Left colon (tissue), 2 donors: ENCODE data around the gene CCDC88C. TPM values are rescaled to one million over a fixed set of nuclear protein-coding genes. Genes with fewer than 3 reads are reported as not detected.

ENCODE experiments used
- ATAC-seq: fragments of 200-7000 bp; cut with Tn5 transposase; one replicate; pipeline ENCODE4 v1.9.1; 2020; ENCODE audit warnings: mild to moderate bottlenecking, moderate library complexity
- DNase-seq, 2 donors: peaks; one replicate each; pipeline ENCODE4 v3.0.0-alpha.2; 2020
- intact Hi-C, 2 donors: fragments of 100-400 bp; cut with DNase I in 1 of 2; cut with micrococcal nuclease in 1 of 2; formaldehyde crosslinking; loops; one replicate each; pipeline versions ENCODE4 v1.11.2 to v1.14.0; 2022; cut with DNase I, micrococcal nuclease
- total RNA-seq, 2 donors: library from RNA; stranded (reverse); fragmentation: NEBNext Ultra II Directional; extraction: Animal tissue kit (Norgen Biotek cat#: 25700); gene quantifications; one replicate each; pipeline ENCODE4 v1.2.1, GENCODE V29; 2021
- donor health status: DM: no; HTN: no; CAD: no.
- donor health status: DM: yes; HTN: yes; CAD: no.

CCDC88C gene
- total RNA-seq, 2 donors from 2014 or later, result 52.4 to 65.8 TPM

GRCh38 chr14:91323671-91324605 lies 93.7 kb downstream of the CCDC88C start:
- intact Hi-C loops, result loop anchor here (1.0 to 5.0 kb wide), 2 partner anchors 93 to 95 kb away; partner anchors contain the start of gene CCDC88C (in 1 of the 2)
- DNase-seq (peak; percentile 75 to 91), ATAC-seq (peak; percentile 70)

GRCh38 chr14:91323031-91323430 lies 94.6 kb downstream of the CCDC88C start:
- no peak for ATAC-seq
- no peak for DNase-seq
- intact Hi-C loops, result loop anchor here (1.0 to 5.0 kb wide), 2 partner anchors 94 to 96 kb away; partner anchors contain the start of gene CCDC88C (in 1 of the 2)

- DNase-seq (no peak), ATAC-seq (no peak)
Observed at GRCh38 chr14:91322623-91323022, 95.0 kb downstream of the CCDC88C start.

GRCh38 chr14:91321131-91321530 lies 96.5 kb downstream of the CCDC88C start:
- no peak for DNase-seq
- intact Hi-C loops, result loop anchor here in 1 of 2 donors (5.0 kb wide), 1 partner anchor 96 kb away; the partner anchor contains the start of gene CCDC88C
- no peak for ATAC-seq

More at GRCh38 chr14:91322623-91323022, 95.0 kb downstream of the CCDC88C start:
- intact Hi-C loops, result loop anchor here (1.0 to 5.0 kb wide), 2 partner anchors 95 to 97 kb away; partner anchors contain the start of gene CCDC88C (in 1 of the 2)

GRCh38 chr14:91320266-91320665 lies 97.4 kb downstream of the CCDC88C start:
- ATAC-seq (no peak), DNase-seq (no peak)
- intact Hi-C loops, result loop anchor here in 1 of 2 donors (5.0 kb wide), 1 partner anchor 97 kb away; the partner anchor contains the start of gene CCDC88C

GRCh38 chr14:91318911-91319310 lies 98.7 kb downstream of the CCDC88C start:
- no peak for DNase-seq
- no peak for ATAC-seq
- intact Hi-C loops, result no loop called here

GRCh38 chr14:91317381-91318308 lies 100.0 kb downstream of the CCDC88C start:
- intact Hi-C loops, result no loop called here
- ATAC-seq (peak; percentile 90), DNase-seq (peak; percentile 89 to 95)

GRCh38 chr14:91316761-91317160 lies 100.9 kb downstream of the CCDC88C start:
- ATAC-seq (no peak), DNase-seq (no peak)
- intact Hi-C loops, result no loop called here

- no peak for ATAC-seq
- intact Hi-C loops, result no loop called here
- DNase-seq, result peak in 1 of 2 donors; percentile 53
Observed at GRCh38 chr14:91315844-91316267, 101.8 kb downstream of the CCDC88C start.

GRCh38 chr14:91313852-91314251 lies 103.8 kb downstream of the CCDC88C start:
- intact Hi-C loops, result no loop called here
- ATAC-seq (no peak), DNase-seq (no peak)

GRCh38 chr14:91313154-91313850 lies 104.3 kb downstream of the CCDC88C start:
- no peak for DNase-seq
- intact Hi-C loops, result no loop called here
- no peak for ATAC-seq

- intact Hi-C loops, result no loop called here
- DNase-seq (peak in 1 of 2 donors; percentile 52), ATAC-seq (peak; percentile 90)
Observed at GRCh38 chr14:91311284-91311662, 106.3 kb downstream of the CCDC88C start.

GRCh38 chr14:91310606-91311283 lies 106.9 kb downstream of the CCDC88C start:
- ATAC-seq, result peak; percentile 2

GRCh38 chr14:91309756-91310280 lies 107.8 kb downstream of the CCDC88C start:
- intact Hi-C loops, result no loop called here
- DNase-seq (no peak), ATAC-seq (no peak)

More at GRCh38 chr14:91310606-91311283, 106.9 kb downstream of the CCDC88C start:
- intact Hi-C loops, result no loop called here
- DNase-seq, result no peak

GRCh38 chr14:91308337-91308736 lies 109.3 kb downstream of the CCDC88C start:
- intact Hi-C loops, result no loop called here
- no peak for ATAC-seq

GRCh38 chr14:91307652-91308051 lies 110.0 kb downstream of the CCDC88C start:
- DNase-seq (no peak), ATAC-seq (no peak)
- intact Hi-C loops, result no loop called here

More at GRCh38 chr14:91308337-91308736, 109.3 kb downstream of the CCDC88C start:
- no peak for DNase-seq

- no peak for DNase-seq
- ATAC-seq, result no peak
- intact Hi-C loops, result no loop called here
Observed at GRCh38 chr14:91307046-91307445, 110.6 kb downstream of the CCDC88C start.
